Ramos (cell line): ENCODE measurements around the gene ZNF629.

Experiments
- in situ Hi-C: fragments of 300-500 bp; cut with MboI; formaldehyde crosslinking; loops from one replicate; pipeline ENCODE4 v1.14.3; 2022; ENCODE audit warnings: low sequenced_read_pairs; ENCODE audit not compliant: unreplicated experiment

ZNF629 gene

GRCh38 chr16:30787613-30788378 is 791 bp upstream of the ZNF629 start:
- in situ Hi-C loops: no loop called here

GRCh38 chr16:30786115-30786935 is 680 bp downstream of the ZNF629 start:
- in situ Hi-C loops: no loop called here

GRCh38 chr16:30785126-30786106 is 1.6 kb downstream of the ZNF629 start:
- in situ Hi-C loops: no loop called here

GRCh38 chr16:30784215-30784614 is 2.8 kb downstream of the ZNF629 start:
- in situ Hi-C loops: no loop called here

GRCh38 chr16:30783280-30784109 is 3.5 kb downstream of the ZNF629 start:
- in situ Hi-C loops: no loop called here

GRCh38 chr16:30782486-30783279 is 4.3 kb downstream of the ZNF629 start:
- in situ Hi-C loops: no loop called here

GRCh38 chr16:30780549-30780948 is 6.5 kb downstream of the ZNF629 start:
- in situ Hi-C loops: no loop called here

- in situ Hi-C loops: no loop called here
Observed at GRCh38 chr16:30780021-30780420, 7.0 kb downstream of the ZNF629 start.

- in situ Hi-C loops: no loop called here
Observed at GRCh38 chr16:30779596-30779995, 7.4 kb downstream of the ZNF629 start.

GRCh38 chr16:30778549-30779244 is 8.3 kb downstream of the ZNF629 start:
- in situ Hi-C loops: no loop called here

GRCh38 chr16:30777591-30778297 is 9.3 kb downstream of the ZNF629 start:
- in situ Hi-C loops: no loop called here

GRCh38 chr16:30775392-30776188 is 11.4 kb downstream of the ZNF629 start:
- in situ Hi-C loops: no loop called here

- in situ Hi-C loops: no loop called here
Observed at GRCh38 chr16:30775131-30775391, 11.9 kb downstream of the ZNF629 start.

- in situ Hi-C loops: no loop called here
Observed at GRCh38 chr16:30774367-30775130, 12.5 kb downstream of the ZNF629 start.

GRCh38 chr16:30773826-30774225 is 13.2 kb downstream of the ZNF629 start:
- in situ Hi-C loops: no loop called here

- in situ Hi-C loops: no loop called here
Observed at GRCh38 chr16:30771726-30772125, 15.3 kb downstream of the ZNF629 start.
